Neural cell (in vitro differentiated cells): ENCODE results near the gene SACS. TPM values are rescaled to one million over a fixed set of nuclear protein-coding genes. Genes with fewer than 3 reads are reported as not detected.

Experiments
- H2AFZ ChIP-seq: fragments of 200-600, 300-800 bp; sonication (generic), shearing (Covaris generic); 2 replicates; pipeline ENCODE4 v1.6.0; 2014; ENCODE audit warnings: low read depth, mild to moderate bottlenecking, antibody characterized with exemption, low read length, moderate library complexity
- H3F3A ChIP-seq: fragments of 200-600 bp; shearing (Covaris generic); 2 replicates; pipeline ENCODE4 v1.6.1; 2016; ENCODE audit warnings: mild to moderate bottlenecking, moderate library complexity, mixed read lengths, antibody characterized with exemption, low read length; ENCODE audit not compliant: insufficient read depth, poor library complexity, severe bottlenecking
- H3K27ac ChIP-seq: fragments of 200-600, 300-800 bp; sonication (generic), shearing (Covaris generic); 2 replicates; pipeline ENCODE4 v1.5.1; 2014; ENCODE audit warnings: mild to moderate bottlenecking, low read length, moderate library complexity
- H3K27me3 ChIP-seq: fragments of 300-800, 200-600 bp; sonication (generic), shearing (Covaris generic); 2 replicates; pipeline ENCODE4 v1.6.0; 2014; ENCODE audit warnings: mild to moderate bottlenecking, low read depth, low read length, moderate library complexity; ENCODE audit not compliant: insufficient read depth
- H3K36me3 ChIP-seq: fragments of 300-800, 200-600 bp; sonication (generic), shearing (Covaris generic); 2 replicates; pipeline ENCODE4 v1.5.1; 2014; ENCODE audit warnings: mild to moderate bottlenecking, antibody characterized with exemption, low read length, moderate library complexity; ENCODE audit not compliant: insufficient read depth
- H3K4me2 ChIP-seq: fragments of 300-800, 200-600 bp; sonication (generic), shearing (Covaris generic); 2 replicates; pipeline ENCODE4 v1.6.0; 2014; ENCODE audit warnings: mild to moderate bottlenecking, low read length
- H3K4me3 ChIP-seq: fragments of 300-800, 200-600 bp; sonication (generic), shearing (Covaris generic); 2 replicates; pipeline ENCODE4 v1.5.1; 2014; ENCODE audit warnings: mild to moderate bottlenecking, low read length, moderate library complexity
- H3K79me2 ChIP-seq: fragments of 200-600 bp; shearing (Covaris generic); replicated peaks from 2 replicates; pipeline ENCODE4 v1.6.0; 2014; ENCODE audit warnings: mild to moderate bottlenecking, low read length, moderate library complexity; ENCODE audit not compliant: insufficient read depth
- H3K9ac ChIP-seq: fragments of 300-800, 200-600 bp; sonication (generic), shearing (Covaris generic); 2 replicates; pipeline ENCODE4 v1.6.1; 2016; ENCODE audit warnings: mild to moderate bottlenecking, low read length, mixed read lengths
- H3K9me2 ChIP-seq: fragments of 200-600 bp; shearing (Covaris generic); 2 replicates; pipeline ENCODE4 v1.6.1; 2016; ENCODE audit warnings: mild to moderate bottlenecking, low read length, mixed read lengths; ENCODE audit not compliant: insufficient read depth
- H3K9me3 ChIP-seq: fragments of 200-600, 300-800 bp; sonication (generic), shearing (Covaris generic); 2 replicates; pipeline ENCODE4 v1.6.1; 2016; ENCODE audit warnings: mild to moderate bottlenecking, mixed run types, low read length, moderate library complexity, mixed read lengths
- H4K20me1 ChIP-seq: fragments of 200-600 bp; shearing (Covaris generic); 2 replicates; pipeline ENCODE4 v1.6.1; 2016; ENCODE audit warnings: mild to moderate bottlenecking, mixed run types; ENCODE audit not compliant: insufficient read depth
- EP300 ChIP-seq: fragments of 450-650 bp; conservative IDR thresholded peaks from 2 replicates; pipeline ENCODE4 v1.6.1; 2014; ENCODE audit warnings: antibody characterized with exemption, mild to moderate bottlenecking, moderate library complexity; ENCODE audit not compliant: poor library complexity, severe bottlenecking
- EZH2 ChIP-seq: fragments of 200-600, 300-800 bp; shearing (Covaris generic), sonication (generic); IDR thresholded peaks from 2 replicates; pipeline ENCODE4 v1.6.1; 2014; ENCODE audit warnings: antibody characterized with exemption, low read length, borderline replicate concordance, mild to moderate bottlenecking; ENCODE audit not compliant: insufficient read depth, poor library complexity, severe bottlenecking
- MXI1 ChIP-seq: fragments of 450-650 bp; conservative IDR thresholded peaks from 2 replicates; pipeline ENCODE4 v1.6.1; 2014; ENCODE audit warnings: antibody characterized with exemption, mild to moderate bottlenecking; ENCODE audit not compliant: poor library complexity, severe bottlenecking
- POLR2AphosphoS5 ChIP-seq: IDR thresholded peaks from 2 replicates; pipeline ENCODE4 v1.6.1; 2012
- RAD21 ChIP-seq: fragments of 450-650 bp; conservative IDR thresholded peaks from 2 replicates; pipeline ENCODE4 v1.6.1; 2014; ENCODE audit warnings: antibody characterized with exemption, mild to moderate bottlenecking, moderate library complexity
- SMC3 ChIP-seq: fragments of 450-650 bp; conservative IDR thresholded peaks from 2 replicates; pipeline ENCODE4 v1.6.1; 2014; ENCODE audit warnings: antibody characterized with exemption, mild to moderate bottlenecking, moderate library complexity; ENCODE audit not compliant: poor library complexity
- TAF1 ChIP-seq: IDR thresholded peaks from 2 replicates; pipeline ENCODE4 v1.6.1; 2012; ENCODE audit warnings: low read depth
- polyA plus RNA-seq: library from polyadenylated mRNA; depleted of rRNA; stranded (reverse); fragments of >200 nt; gene quantifications from 2 replicates; pipeline ENCODE4 v1.2.3, GENCODE V29; 2014
- TF ChIP-seq, protein P1 (sequence below): IDR thresholded peaks from 2 replicates; pipeline ENCODE4 v1.6.1; 2012; ENCODE audit warnings: borderline replicate concordance
- TF ChIP-seq, protein P2 (sequence below): fragments of 450-650 bp; IDR thresholded peaks from 2 replicates; pipeline ENCODE4 v1.5.1; 2014; ENCODE audit warnings: antibody characterized with exemption, mild to moderate bottlenecking, moderate library complexity; ENCODE audit not compliant: poor library complexity, severe bottlenecking

Gene SACS
- polyA plus RNA-seq, 1 donor from 2014 or later, result 24.1 TPM

DNA sequence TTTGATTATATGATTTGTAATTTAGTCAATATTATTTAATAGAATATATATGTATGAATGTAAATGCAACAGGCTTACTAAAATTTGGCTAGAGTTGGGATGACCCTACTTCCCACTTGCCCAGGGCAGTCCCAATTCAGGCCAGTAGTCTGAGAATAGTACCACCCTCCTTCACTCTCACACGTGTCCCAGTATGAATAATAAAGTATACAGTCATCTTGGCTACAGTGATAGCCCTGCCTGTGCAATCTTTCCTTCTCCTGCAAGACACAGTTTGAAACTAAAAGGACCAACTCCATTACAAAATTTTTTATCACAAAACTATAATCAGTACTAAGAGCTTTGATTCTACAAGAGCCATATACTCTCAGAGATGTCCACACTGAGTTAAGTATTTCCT, 76.2 kb downstream of the SACS start:
- H3K4me3 ChIP-seq, result no peak overlapping the region
- no peaks in the 10 kb centered on the region for H3K79me2 ChIP-seq
- TF ChIP-seq SMC3 (no peak), MXI1 (no peak), TAF1 (no peak)
- TF ChIP-seq, protein P1, sequence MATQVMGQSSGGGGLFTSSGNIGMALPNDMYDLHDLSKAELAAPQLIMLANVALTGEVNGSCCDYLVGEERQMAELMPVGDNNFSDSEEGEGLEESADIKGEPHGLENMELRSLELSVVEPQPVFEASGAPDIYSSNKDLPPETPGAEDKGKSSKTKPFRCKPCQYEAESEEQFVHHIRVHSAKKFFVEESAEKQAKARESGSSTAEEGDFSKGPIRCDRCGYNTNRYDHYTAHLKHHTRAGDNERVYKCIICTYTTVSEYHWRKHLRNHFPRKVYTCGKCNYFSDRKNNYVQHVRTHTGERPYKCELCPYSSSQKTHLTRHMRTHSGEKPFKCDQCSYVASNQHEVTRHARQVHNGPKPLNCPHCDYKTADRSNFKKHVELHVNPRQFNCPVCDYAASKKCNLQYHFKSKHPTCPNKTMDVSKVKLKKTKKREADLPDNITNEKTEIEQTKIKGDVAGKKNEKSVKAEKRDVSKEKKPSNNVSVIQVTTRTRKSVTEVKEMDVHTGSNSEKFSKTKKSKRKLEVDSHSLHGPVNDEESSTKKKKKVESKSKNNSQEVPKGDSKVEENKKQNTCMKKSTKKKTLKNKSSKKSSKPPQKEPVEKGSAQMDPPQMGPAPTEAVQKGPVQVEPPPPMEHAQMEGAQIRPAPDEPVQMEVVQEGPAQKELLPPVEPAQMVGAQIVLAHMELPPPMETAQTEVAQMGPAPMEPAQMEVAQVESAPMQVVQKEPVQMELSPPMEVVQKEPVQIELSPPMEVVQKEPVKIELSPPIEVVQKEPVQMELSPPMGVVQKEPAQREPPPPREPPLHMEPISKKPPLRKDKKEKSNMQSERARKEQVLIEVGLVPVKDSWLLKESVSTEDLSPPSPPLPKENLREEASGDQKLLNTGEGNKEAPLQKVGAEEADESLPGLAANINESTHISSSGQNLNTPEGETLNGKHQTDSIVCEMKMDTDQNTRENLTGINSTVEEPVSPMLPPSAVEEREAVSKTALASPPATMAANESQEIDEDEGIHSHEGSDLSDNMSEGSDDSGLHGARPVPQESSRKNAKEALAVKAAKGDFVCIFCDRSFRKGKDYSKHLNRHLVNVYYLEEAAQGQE, result no peak
- no peaks in the 10 kb centered on the region for H3K36me3 ChIP-seq
- H3K4me2 ChIP-seq, result no peak overlapping the region
- H3K27me3 ChIP-seq, result no peaks in the 10 kb centered on the region
- H2AFZ ChIP-seq, result no peak overlapping the region
- H3K9me2 ChIP-seq, result no peaks in the 10 kb centered on the region
- H3K9ac ChIP-seq, result no peak overlapping the region
- no peaks in the 10 kb centered on the region for H4K20me1 ChIP-seq
- no peak overlapping the region for H3K27ac ChIP-seq
- H3F3A ChIP-seq, result no peaks in the 10 kb centered on the region
- no peaks in the 10 kb centered on the region for H3K9me3 ChIP-seq

DNA sequence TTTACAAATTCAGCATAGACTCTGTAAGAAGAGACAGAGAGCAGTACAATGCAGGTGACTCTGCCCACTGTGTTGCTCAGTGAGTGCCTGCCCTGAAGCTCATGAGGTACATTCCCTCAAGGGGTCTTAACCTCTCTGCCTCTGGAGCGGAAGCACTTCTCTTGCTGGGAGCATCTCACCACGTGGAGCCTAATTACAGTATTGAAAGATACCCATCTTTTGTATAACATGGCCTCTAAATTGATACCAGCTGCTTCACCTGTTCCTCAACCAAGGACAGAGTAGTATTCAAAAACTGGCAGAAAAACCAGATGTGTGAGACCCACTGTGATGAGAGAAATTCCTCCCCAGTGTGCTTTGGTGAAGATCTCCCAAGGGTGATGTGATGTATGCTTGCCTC, 77.1 kb downstream of the SACS start:
- Histone ChIP-seq H3F3A (no peaks in the 10 kb centered on the region), H3K4me2 (no peak overlapping the region), H3K79me2 (no peaks in the 10 kb centered on the region), H3K4me3 (no peak overlapping the region), H3K9ac (no peak overlapping the region), H4K20me1 (no peaks in the 10 kb centered on the region), H3K9me3 (no peaks in the 10 kb centered on the region), H3K27ac (no peak overlapping the region), H3K27me3 (no peaks in the 10 kb centered on the region), H3K36me3 (no peaks in the 10 kb centered on the region), H3K9me2 (no peaks in the 10 kb centered on the region), H2AFZ (no peak overlapping the region)
- TF ChIP-seq SMC3 (no peak), EZH2 (no peak), TAF1 (no peak), RAD21 (no peak), MXI1 (no peak), EP300 (no peak), POLR2AphosphoS5 (no peak)
- TF ChIP-seq, protein P1, result no peak
- TF ChIP-seq, protein P2, sequence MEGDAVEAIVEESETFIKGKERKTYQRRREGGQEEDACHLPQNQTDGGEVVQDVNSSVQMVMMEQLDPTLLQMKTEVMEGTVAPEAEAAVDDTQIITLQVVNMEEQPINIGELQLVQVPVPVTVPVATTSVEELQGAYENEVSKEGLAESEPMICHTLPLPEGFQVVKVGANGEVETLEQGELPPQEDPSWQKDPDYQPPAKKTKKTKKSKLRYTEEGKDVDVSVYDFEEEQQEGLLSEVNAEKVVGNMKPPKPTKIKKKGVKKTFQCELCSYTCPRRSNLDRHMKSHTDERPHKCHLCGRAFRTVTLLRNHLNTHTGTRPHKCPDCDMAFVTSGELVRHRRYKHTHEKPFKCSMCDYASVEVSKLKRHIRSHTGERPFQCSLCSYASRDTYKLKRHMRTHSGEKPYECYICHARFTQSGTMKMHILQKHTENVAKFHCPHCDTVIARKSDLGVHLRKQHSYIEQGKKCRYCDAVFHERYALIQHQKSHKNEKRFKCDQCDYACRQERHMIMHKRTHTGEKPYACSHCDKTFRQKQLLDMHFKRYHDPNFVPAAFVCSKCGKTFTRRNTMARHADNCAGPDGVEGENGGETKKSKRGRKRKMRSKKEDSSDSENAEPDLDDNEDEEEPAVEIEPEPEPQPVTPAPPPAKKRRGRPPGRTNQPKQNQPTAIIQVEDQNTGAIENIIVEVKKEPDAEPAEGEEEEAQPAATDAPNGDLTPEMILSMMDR, result no peak
